Stimulated activated CD8-positive, alpha-beta memory T cell treated with anti-CD3 and anti-CD28 coated beads, Interleukin-2, amount 100 ng/mL, for 48 hours (primary cell): ENCODE data around the gene PRR36.

ENCODE experiments used
- DNase-seq, 2 donors: peaks; one replicate each; pipeline ENCODE4 v3.0.0-alpha.2; 2020; ENCODE audit warnings: low read depth in 2 of 2

PRR36 gene

DNA sequence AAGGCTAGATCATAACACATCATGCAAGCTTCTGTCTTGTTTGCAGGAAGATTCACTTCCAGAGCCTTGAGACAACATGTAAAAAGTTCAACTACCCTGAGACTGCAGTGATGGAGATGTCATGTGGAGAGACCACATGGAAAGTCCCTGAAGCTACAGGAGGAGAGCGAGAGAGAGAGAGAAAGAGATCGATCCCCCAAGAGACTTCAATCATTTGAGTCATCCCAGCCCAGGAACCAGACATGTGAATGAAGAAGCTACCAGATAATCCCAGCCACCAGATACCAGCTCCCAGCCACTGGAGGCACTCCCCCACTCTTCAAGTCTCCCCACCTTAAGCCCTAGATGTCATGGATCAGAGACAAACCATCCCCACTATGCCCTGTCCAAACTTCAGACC lies 54.9 kb downstream of the PRR36 start:
- DNase-seq: no peak

DNA sequence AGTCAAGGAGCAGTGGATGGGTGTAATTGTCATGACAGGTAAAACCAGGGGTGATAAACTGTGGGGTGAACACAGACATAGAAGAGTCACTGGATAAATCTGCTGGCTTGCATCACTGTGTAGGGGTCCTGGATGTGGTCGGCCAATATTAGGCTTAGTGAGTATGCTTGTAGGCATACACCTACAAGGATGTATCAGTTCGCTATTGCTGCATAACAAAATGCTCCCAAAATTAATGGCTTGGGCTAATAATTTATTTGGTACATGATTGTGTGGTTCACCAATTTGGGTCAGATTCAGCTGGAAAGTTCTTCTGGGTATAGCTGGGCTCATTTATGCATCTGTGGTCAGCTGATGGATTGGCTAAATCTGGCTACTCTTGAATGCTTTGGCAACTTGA lies 55.4 kb downstream of the PRR36 start:
- no peak for DNase-seq
